ENCODE results near the gene KNL1. TPM values are rescaled to one million over a fixed set of nuclear protein-coding genes. Genes with fewer than 3 reads are reported as not detected.

The KNL1 gene
- total RNA-seq, 1 donor from 2014 or later = 1.5 TPM

DNA sequence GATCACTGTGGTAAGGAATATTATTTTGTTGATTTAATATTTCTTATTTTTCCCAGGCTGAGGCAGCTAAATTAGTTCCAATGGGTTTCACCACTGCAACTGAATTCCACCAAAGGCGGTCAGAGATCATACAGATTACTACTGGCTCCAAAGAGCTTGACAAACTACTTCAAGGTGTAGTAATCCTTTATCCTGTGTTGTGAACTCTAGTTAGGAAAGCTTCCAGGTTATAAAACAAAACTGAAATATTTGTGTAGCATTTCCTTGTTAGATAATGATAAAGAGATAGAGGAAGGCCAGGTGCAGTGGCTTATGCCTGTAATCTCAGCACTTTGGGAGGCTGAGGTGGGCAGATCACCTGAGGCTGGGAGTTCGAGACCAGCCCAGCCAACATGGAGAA lies 112.1 kb downstream of the KNL1 start:
- no peak for ATAC-seq
- no peak for TF ChIP-seq CTCF (IDR thresholded peaks at IDR 0.05)
- no peak for DNase-seq
- Histone ChIP-seq H3K4me3 (no peak overlapping the region), H3K4me1 (no peaks in the 10 kb centered on the region), H3K9me3 (no peaks in the 10 kb centered on the region), H3K36me3 (no peaks in the 10 kb centered on the region), H3K27me3 (ENCODE audit: low read depth) (no peaks in the 10 kb centered on the region), H3K27ac (no peak overlapping the region)
- intact Hi-C loops (cut with DNase I) = no loop called here

Other genes with a start within 250 kb of the KNL1 start
- not detected for gene PHGR1, start 243.2 kb upstream of the KNL1 start, total RNA-seq
- gene DISP2, start 236.0 kb upstream of the KNL1 start, total RNA-seq = 4.3 TPM
- 20.1 TPM for gene KNSTRN, start 211.5 kb upstream of the KNL1 start, total RNA-seq
- gene IVD, start 188.5 kb upstream of the KNL1 start, total RNA-seq = 93.5 TPM
- gene BAHD1, start 153.3 kb upstream of the KNL1 start, total RNA-seq = 23.9 TPM
- 15.9 TPM for gene CHST14, start 123.3 kb upstream of the KNL1 start, total RNA-seq
- gene CCDC32, start 29.2 kb upstream of the KNL1 start, total RNA-seq = 24.8 TPM
- 5.3 TPM for gene RPUSD2, start 24.9 kb upstream of the KNL1 start, total RNA-seq
- gene RAD51, start 100.9 kb downstream of the KNL1 start, total RNA-seq = 1.1 TPM
- gene RMDN3, start 161.0 kb downstream of the KNL1 start, total RNA-seq = 101 TPM
- gene GCHFR, start 169.8 kb downstream of the KNL1 start, total RNA-seq = 99.5 TPM
- gene C15orf62, start 175.7 kb downstream of the KNL1 start, total RNA-seq = 2.4 TPM
- gene ZFYVE19, start 212.8 kb downstream of the KNL1 start, total RNA-seq = 29.6 TPM
- 28.4 TPM for gene DNAJC17, start 213.2 kb downstream of the KNL1 start, total RNA-seq
- 0.53 TPM for gene PPP1R14D, start 234.5 kb downstream of the KNL1 start, total RNA-seq
- gene SPINT1, start 249.8 kb downstream of the KNL1 start, total RNA-seq = 76.5 TPM

Measured in lower lobe of right lung (tissue), 2 donors.